ENCODE results near the gene ZNF48. TPM values are rescaled to one million over a fixed set of nuclear protein-coding genes. Genes with fewer than 3 reads are reported as not detected.

Gene ZNF48
- total RNA-seq, 1 donor: 10.9 TPM

GRCh38 chr16:30401768-30402425, 6.7 kb downstream of the ZNF48 start:
- Histone ChIP-seq H3K4me1 (ENCODE audit: insufficient read depth, low read length) (peaks cover 13% of the 10 kb centered on the region), H3K79me2 (ENCODE audit: insufficient read depth, low read length) (peaks cover 7% of the 10 kb centered on the region), H2AFZ (ENCODE audit: low read length) (no peak overlapping the region), H3K4me3 (ENCODE audit: insufficient read depth, low read length) (no peak overlapping the region), H3K9me3 (ENCODE audit: low read depth, low read length) (no peaks in the 10 kb centered on the region), H3K27ac (ENCODE audit: low read depth, low read length) (no peak overlapping the region), H3K4me2 (ENCODE audit: insufficient read depth, low read length) (no peak overlapping the region), H3K27me3 (ENCODE audit: insufficient read depth, low read length) (no peaks in the 10 kb centered on the region), H4K20me1 (ENCODE audit: insufficient read depth, low read length) (no peaks in the 10 kb centered on the region), H3K36me3 (ENCODE audit: insufficient read depth, low read length) (peaks cover 4% of the 10 kb centered on the region)
- TF ChIP-seq CTCF (IDR thresholded peaks at IDR 0.05; ENCODE audit: extremely low read depth, low read depth, low read length): no peak
- no peak for DNase-seq (ENCODE audit: insufficient read length, low spot score, missing footprints)

GRCh38 chr16:30406795-30407101, 11.5 kb downstream of the ZNF48 start:
- no peak for DNase-seq (ENCODE audit: insufficient read length, low spot score, missing footprints)
- Histone ChIP-seq H3K4me3 (ENCODE audit: insufficient read depth, low read length) (peak overlapping the region; percentile 85), H3K79me2 (ENCODE audit: insufficient read depth, low read length) (peaks cover 21% of the 10 kb centered on the region), H2AFZ (ENCODE audit: low read length) (peak overlapping the region; percentile 98), H3K27ac (ENCODE audit: low read depth, low read length) (peak overlapping the region; percentile 25), H3K9me3 (ENCODE audit: low read depth, low read length) (no peaks in the 10 kb centered on the region), H3K36me3 (ENCODE audit: insufficient read depth, low read length) (peaks cover 7% of the 10 kb centered on the region), H3K4me1 (ENCODE audit: insufficient read depth, low read length) (peaks cover 20% of the 10 kb centered on the region), H4K20me1 (ENCODE audit: insufficient read depth, low read length) (peaks cover 4% of the 10 kb centered on the region), H3K4me2 (ENCODE audit: insufficient read depth, low read length) (peak overlapping the region; percentile 84), H3K27me3 (ENCODE audit: insufficient read depth, low read length) (no peaks in the 10 kb centered on the region)
- TF ChIP-seq CTCF (IDR thresholded peaks at IDR 0.05; ENCODE audit: extremely low read depth, low read depth, low read length): no peak

GRCh38 chr16:30407102-30407803, 12.0 kb downstream of the ZNF48 start, which contains the start of gene ZNF771:
TSS of gene ZNF771 (plus strand) at chr16:30407606. CDS start at chr16:30408054, 448 bp downstream.
- Histone ChIP-seq H4K20me1 (ENCODE audit: insufficient read depth, low read length) (peaks cover 4% of the 10 kb centered on the region), H3K4me2 (ENCODE audit: insufficient read depth, low read length) (peak within 1 kb of the TSS; percentile 84), H3K27me3 (ENCODE audit: insufficient read depth, low read length) (no peaks in the 10 kb centered on the region), H3K4me1 (ENCODE audit: insufficient read depth, low read length) (peaks cover 20% of the 10 kb centered on the region), H2AFZ (ENCODE audit: low read length) (peak within 1 kb of the TSS; percentile 98), H3K9me3 (ENCODE audit: low read depth, low read length) (no peaks in the 10 kb centered on the region), H3K27ac (ENCODE audit: low read depth, low read length) (peak within 1 kb of the TSS; percentile 46), H3K36me3 (ENCODE audit: insufficient read depth, low read length) (peaks cover 12% of the 10 kb centered on the region), H3K79me2 (ENCODE audit: insufficient read depth, low read length) (peaks cover 26% of the 10 kb centered on the region), H3K4me3 (ENCODE audit: insufficient read depth, low read length) (peak within 1 kb of the TSS; percentile 85)
- no peak for TF ChIP-seq CTCF (IDR thresholded peaks at IDR 0.05; ENCODE audit: extremely low read depth, low read depth, low read length)
- peak; percentile 99 for DNase-seq (ENCODE audit: insufficient read length, low spot score, missing footprints)

- Histone ChIP-seq H3K4me1 (ENCODE audit: insufficient read depth, low read length) (peaks cover 20% of the 10 kb centered on the region), H4K20me1 (ENCODE audit: insufficient read depth, low read length) (peaks cover 4% of the 10 kb centered on the region), H3K27ac (ENCODE audit: low read depth, low read length) (peak overlapping the region; percentile 46), H3K79me2 (ENCODE audit: insufficient read depth, low read length) (peaks cover 31% of the 10 kb centered on the region), H3K4me3 (ENCODE audit: insufficient read depth, low read length) (peak overlapping the region; percentile 85), H3K9me3 (ENCODE audit: low read depth, low read length) (no peaks in the 10 kb centered on the region), H3K27me3 (ENCODE audit: insufficient read depth, low read length) (no peaks in the 10 kb centered on the region), H3K36me3 (ENCODE audit: insufficient read depth, low read length) (peaks cover 14% of the 10 kb centered on the region), H2AFZ (ENCODE audit: low read length) (no peak overlapping the region), H3K4me2 (ENCODE audit: insufficient read depth, low read length) (peak overlapping the region; percentile 84)
- DNase-seq (ENCODE audit: insufficient read length, low spot score, missing footprints): peak; percentile 89
- TF ChIP-seq CTCF (IDR thresholded peaks at IDR 0.05; ENCODE audit: extremely low read depth, low read depth, low read length): no peak
Measured at GRCh38 chr16:30407804-30408534, 12.7 kb downstream of the ZNF48 start.

All from osteoblast (primary cell).